HG02798 (cell line): Measurements from ENCODE around the gene BRINP2.

Experiments
- ATAC-seq: cut with Tn5 transposase; IDR thresholded peaks from one replicate; pipeline ENCODE4 v1.9.1; 2021; ENCODE audit warnings: mild to moderate bottlenecking; ENCODE audit not compliant: unreplicated experiment, poor library complexity

The BRINP2 gene

DNA sequence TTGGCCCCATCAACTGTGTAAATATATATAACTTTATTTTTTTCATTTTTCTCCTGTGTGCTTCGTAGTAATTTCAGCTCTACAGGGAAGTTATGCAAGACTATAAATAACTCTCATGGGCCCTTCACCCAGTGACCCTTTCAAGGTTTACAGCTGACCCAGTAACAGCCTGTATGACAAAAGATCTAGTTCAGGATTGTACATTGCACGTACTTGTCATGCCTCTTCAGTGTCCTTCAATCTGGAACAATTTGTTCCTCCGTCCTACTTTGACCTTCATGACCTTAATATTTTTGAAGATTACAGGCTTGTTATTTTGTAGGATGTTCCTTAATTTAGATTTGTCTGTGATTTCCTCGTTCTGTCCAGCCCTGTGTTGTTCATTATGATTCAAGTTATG lies 40.5 kb downstream of the BRINP2 start:
- no peak for ATAC-seq

DNA sequence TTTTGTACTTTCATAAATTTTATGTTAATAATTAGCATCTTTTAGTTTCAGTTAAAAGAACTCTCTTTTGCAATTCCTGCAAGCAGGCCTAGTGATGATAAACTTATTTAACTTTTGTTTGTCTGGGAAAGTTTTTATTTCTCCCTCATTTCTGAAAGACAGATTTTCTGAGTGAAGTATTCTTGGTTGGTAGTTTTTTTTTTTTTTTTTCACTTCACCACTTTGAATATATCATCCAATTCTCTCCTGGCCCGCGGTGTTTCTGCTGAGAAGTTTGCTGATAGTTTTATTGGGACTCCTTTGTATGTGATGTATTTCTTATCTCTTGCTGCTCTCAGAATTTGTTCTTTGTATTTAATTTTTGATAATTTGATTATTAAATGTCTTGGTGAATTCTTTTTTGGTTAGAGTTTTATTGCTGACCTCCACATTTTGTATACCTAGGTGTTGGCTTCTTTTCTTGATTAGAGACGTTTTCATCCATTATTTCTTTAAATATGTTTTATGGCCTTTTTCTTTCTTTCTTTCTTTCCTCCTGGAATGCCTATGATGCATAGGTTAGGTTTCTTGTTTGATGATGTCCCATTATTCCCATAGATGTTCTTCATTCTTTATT lies 45.9 kb downstream of the BRINP2 start:
- ATAC-seq = no peak

DNA sequence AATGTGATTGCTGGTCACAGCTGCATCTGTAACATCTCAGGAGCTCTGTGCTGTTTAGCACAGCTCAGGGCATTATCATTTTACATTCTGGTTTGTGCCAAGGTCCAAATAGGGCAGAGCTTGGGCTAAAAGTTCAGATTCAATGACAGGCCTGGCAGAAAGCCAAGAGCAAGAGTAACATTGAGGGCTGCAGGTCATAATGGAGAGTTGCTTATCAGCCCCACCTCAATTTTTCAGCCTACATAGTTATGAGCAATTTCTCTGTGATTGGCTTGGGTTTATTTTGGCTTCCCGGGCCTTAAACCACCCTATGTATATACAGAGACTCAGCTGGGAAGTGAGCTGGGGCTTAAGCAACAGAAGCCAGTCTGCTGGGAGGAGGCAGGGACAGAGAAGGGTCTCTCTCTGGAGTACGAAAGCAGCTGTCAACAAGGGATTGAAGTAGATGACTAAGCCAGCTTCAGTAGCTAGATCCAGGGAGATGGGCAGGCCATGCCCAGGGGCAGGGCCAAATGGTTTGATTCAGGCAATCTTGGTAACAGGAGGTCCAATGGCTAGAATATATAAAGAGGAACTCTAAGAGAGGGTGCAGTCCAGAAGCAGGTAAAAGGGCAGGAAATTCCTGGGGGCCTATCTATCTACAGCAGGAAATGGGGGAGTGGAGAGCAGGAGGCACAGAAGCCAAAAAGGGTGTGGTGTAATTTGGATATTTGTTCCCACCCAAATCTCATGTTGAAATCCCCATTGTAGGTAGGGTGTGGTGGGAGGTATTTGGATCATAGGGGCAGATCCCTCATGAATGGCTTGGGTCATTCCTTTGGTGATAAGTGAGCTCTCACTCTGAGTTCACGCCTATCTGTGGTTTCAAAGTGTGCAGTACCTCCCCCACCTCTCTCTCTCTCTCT lies 49.0 kb downstream of the BRINP2 start:
- ATAC-seq = no peak

DNA sequence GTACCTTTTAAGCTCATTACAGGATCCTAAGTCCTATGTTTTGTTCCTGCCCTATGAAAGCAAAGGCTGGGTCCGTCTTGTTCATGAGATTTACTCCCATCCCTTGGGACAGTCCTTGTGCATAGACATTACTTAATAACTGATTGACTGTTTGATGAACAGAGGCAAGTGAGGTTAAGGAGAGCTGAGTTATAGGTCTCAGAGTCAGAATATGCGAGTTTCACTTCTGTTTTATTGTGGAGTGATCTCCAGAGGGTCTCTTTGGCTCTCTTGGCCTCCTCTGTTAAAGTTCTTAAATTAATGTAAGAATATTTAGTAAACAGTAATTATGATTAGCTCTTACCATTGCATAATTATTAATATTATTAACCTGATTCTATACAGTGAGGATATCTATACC lies 52.6 kb downstream of the BRINP2 start:
- ATAC-seq = no peak

DNA sequence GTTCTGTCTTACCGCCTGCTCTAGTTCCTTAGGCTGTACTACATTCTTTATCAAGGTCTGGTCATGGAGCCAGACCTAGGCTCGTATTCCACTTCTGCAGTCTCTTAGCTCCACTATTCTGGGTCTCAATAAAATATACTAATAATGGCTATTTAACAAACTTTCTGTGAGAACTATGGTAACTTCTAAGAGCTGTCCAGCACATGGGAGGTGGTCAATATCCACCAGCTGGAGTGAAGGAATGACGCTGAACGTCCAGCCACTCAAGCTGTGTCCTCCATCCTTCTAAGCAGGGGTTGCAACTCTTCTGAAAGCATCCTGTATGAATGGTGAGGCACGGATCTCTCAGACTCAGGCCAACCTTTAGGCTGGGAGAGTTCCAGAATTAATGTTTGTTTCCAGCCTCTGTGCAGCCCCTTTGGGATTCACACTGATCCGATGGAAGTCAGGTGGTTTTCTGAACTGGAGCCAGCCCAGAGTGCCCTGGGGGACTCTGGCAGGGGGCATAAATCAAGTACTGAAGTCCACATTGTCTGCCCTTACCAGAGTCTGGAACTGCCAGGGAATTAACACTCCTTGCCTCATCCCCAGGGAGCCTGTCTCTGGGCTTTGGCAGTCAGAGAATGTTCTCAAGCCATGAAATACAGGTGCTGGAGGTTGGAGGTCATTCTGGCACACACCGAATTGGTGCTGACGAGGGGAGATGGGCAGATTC lies 57.4 kb downstream of the BRINP2 start:
- no peak for ATAC-seq

DNA sequence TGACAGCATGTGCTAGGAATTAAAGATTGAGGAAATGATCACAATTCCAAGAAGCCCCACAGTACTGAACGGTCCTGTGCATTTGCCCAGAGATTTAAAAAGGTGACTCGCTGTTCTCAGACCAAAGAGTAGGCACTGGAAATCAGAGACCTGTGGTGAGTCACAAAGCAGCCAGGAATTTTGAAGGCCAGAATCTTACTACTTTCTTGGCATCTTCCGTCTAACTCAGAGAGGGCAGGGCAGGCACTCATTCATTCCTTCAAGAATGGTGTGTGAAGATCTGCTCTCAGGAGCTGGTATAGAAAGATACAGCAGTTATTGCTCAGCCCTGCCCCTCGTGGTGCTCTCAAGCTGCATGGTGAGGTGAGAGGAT lies 57.9 kb downstream of the BRINP2 start:
- no peak for ATAC-seq

DNA sequence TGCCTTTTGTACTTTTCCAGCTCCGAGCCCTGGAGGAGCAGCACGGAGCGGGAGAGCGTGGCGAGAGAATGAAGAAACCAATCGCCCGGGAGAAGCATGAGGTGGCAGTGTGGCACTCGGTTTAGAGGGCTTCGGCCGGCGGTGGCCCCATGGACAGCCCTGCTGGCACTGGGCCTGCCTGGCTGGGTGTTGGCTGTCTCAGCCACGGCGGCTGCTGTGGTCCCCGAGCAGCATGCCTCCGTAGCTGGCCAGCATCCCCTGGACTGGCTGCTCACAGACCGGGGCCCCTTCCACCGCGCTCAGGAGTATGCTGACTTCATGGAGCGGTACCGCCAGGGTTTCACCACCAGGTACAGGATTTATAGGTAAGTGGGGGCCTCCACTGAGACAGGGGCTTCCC lies 59.0 kb downstream of the BRINP2 start:
- no peak for ATAC-seq

DNA sequence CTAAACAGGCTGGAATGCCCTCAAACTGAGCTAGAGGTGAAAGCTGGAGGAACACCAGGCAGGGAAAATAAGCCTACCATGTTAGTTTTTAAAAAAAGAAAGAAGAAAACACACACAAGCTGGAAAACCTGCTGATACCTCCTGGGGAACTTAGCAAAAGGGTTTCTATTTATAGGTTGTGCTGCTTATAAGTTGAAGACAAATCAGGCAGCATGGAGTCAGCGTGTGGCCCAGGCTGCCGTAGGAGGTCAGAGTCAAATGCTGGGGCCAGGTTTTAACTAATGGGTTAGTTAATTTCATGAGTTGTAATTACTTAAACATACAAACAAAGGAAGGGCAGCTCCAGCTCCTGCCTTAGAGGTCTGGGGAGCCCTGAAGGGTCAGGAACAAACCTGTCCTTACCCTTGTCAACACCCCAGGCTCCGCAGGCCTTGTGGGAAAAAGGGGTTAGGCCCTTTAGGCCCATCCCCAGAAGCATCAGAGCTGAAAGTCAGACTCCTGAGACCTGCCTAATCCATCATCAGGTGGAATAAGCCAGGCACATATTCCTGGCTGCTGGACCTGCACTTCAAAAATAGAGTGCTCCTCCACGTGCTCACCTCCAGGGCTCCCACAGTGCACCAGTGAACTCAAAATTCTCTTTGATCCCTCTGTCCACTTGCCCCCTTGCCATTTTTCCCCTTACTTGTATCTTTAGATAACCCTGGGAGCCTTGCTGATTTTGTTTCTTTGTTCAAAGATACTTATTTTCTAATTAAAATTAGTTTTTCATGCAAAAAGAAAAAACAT lies 59.7 kb downstream of the BRINP2 start:
- ATAC-seq = no peak

DNA sequence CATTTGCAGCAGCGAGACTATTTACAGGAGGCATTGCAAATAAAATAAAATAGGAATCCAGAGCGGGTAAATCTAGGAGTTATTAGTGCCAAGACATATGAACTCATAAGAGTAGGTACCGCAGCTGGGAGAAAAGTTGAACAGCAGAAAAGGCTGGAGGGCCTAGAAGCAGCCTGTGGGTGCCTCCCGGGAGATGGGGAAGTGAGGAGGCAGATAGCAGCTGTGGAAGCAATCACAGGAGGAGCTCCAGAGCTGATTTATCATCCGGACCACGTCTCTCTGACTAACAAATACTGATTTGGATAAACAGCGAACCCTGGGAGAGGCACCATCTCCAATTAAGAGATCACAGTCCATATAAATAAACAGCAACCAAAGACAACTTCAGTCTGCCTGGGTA lies 64.6 kb downstream of the BRINP2 start:
- ATAC-seq = no peak

DNA sequence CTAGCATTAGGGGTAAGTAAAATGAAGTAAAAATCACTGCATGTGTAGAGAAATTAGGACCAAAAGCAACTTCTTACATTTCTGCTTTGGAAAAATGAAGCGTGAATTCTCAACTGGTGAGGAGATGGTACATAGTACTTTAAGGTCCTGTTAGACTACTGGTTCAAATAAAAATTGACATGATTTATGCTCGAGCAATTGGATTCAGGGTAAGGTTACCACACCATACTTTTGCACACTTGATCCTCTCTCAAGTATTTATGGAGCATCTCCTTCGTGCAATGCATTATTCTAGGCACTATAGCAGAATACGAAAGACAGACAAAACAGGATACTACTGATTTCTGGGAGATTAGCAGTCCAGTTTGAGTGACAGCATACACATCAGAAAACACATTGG lies 66.2 kb downstream of the BRINP2 start:
- no peak for ATAC-seq

DNA sequence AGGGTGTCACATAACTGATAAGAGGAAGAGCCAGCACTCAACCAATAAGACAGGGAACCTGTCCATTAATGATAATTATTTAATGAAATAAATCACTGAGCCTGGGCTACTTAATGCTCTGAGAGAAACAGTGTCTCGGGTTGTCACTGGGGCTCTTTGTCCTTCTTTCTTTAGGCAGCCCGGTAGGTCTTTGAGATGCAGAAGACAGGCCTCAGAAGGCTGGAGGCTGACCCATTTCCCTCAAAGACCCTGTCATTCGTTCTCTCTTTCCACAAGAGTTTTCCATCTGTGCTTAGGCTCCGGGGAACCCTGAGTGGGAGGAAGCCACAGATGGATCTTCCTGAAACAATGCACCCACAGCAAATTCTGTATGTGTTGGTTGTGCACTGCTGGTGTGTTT lies 68.2 kb downstream of the BRINP2 start:
- ATAC-seq = no peak

DNA sequence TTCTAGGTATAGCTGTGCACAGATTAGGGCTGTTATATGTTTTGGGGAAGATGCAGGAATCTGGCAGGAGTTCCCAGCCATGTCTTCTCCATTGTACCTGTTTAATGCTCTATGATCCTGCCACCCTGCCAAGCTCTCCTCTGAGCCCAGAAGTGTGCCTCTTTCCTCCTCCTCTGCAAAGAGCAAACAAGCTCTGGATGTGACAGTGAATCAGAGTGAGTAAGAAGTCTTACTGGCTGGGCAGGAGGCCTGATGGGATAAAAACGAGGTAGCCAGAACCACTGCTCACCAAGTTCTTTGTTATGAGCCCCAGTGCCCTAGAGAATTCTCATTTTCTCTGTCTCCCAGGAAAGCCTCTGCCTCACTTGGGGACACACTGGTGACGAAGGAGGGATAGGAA lies 69.0 kb downstream of the BRINP2 start:
- no peak for ATAC-seq

DNA sequence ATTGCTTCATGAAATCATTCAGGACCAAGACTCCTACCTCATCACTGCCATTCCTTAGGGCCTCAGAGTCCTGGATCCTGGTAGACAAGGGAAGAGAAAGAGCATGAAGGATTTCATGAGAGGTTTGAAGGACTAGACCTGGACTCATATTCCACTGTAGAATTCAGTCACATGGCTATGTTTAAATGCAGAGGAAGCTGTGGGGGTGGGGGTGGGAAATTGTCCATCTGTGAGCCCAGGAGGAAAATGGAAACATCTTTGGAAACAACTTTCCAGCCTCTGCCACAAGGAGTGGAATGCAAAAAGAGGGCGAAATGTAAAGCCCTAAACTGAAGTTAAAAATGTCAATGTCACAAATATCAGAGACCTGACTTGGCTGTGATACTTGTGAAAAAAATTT lies 73.0 kb downstream of the BRINP2 start:
- ATAC-seq = no peak

DNA sequence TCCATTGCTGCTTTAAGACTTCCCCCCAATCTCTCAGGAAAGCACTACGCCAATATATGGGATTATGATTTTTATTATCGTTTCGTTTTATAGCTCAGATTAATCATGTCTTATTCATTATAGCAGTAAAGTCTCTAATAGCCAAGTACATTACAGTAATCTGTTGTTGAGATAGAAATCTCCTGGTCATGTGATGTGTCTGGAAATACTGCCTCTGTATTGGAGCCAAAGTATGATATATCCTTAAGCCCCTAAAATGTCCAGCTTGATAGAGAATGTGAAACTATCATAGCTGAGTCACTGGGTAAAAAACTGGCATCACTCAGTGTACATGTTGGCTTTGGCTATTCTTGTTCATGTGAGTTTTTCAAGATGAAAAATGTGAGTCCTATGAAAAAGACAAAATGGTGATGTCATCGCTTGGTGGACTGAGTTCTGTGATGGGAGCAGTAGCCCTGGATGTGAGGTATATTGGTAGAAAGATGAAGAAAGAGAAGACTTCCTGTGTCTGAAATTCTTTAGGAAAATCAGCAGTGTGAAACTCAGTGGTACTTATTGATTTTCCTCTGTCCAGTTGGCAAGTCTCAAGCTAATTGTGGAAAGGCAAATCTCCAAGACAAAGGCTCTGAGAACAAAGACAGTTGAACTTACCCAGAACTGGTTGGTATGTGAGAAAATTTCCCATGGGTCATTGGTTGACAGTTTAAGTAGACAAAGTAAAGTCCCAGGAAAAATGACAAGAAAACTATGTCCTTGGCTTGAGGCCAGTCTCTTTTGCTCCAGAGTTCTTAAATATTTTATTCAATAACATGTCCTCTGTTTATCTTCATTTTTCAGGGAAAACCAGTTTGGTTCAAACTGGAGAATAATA lies 76.2 kb downstream of the BRINP2 start:
- ATAC-seq = no peak

DNA sequence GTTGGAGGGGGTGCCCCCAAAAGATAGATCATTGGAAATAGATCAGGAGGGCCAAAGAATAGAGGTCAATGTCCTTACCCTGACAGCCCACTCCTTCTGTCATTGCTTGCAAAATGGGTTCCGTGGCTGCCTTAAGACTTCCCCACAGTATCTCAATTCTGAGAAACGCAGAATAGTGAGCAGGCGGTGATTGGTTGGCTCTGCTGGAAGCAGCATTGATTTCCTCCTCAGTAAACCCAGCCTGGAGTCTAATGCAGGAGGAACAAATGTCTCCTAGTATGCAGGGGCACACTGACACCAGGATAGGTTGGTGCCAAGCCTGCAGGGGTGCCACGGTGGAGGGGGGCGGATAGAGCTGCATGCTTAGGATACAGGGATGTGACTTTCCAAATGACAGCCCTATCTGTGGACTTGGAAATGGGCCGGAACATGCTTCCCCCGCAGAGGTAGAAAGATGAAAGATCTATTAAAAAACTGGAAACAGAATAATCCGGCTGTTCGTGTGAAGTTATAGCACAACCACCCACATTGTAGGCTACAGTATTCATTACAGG lies 76.9 kb downstream of the BRINP2 start:
- no peak for ATAC-seq

DNA sequence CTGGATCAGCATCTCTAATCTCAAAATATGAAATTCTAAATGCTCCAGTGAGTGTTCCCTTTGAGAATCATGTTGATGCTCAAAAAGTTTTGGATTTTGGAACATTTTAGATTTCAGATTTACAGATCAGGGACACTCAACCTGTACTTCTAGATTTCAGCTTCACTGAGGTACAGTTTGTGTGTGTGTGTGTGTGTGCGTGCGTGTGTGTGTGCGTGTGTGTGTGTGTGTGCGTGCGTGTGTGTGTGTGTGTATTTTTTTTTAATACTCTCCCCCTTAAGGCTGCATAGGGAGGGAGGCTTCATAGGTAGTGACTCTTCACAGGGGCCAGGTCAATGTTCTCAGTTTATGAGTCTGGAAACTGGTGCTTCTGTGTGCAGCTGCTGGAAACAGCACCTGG lies 77.5 kb downstream of the BRINP2 start:
- no peak for ATAC-seq

DNA sequence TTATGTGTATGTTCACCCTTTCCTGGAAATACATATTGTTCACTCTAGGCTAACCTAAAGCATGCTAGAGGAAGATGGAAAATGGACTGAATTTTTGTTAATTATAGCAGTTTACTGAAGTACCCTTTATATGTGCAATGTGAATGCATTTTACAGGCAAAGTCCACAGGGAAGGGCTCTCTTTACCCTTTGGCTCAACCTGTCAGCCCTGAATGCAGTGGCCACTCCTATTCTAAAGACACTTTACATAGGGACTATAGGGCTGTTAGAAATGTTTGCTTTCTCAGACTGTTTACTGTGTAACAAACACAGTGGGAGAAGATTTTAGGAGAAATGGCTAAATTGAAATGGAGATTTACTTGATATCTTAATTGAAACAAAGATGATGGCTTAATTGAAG lies 78.5 kb downstream of the BRINP2 start:
- no peak for ATAC-seq

DNA sequence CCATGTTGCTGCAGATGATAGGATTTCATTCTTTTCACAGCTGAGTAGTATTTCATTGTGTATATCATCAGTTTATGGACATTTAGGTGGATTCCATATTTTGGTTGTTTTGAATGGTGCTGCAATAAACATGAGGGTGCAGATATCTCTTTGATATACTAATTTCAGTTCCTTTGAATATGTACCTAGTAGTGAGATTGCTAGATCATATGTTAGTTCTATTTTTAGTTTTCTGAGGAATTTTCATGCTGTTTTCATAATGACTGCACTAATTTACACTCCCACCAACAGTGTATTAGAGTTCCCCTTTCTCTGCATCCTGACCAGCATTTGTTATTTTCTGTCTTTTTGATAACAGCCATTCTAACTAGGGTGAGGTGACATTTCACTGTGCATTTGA lies 82.1 kb downstream of the BRINP2 start:
- no peak for ATAC-seq

DNA sequence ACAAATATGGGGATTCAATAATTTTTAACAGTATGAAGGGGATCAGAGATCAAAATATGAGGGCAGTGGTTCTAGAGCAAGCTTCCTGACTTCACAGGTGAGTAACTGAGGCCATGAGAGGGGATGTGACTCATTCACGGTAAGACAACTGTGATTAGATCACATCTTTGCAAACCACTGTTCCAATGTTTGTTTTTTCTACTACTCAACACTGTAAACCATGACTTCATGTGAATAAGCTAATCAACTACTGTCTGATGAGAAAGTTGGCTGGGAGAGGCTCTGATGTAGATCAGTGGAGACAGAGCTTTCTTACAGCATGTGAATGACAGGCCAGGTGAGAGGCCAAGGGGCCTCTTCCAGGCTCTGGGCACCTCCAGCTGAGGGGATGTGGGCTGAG lies 84.7 kb downstream of the BRINP2 start:
- ATAC-seq = no peak
